NCI-H526 (cell line): ENCODE data around the gene CPM.

Experiments
- DNase-seq, 2 experiments: peaks; one replicate each; lab custom pipeline; 2025; lab: John Stamatoyannopoulos, UW

The CPM gene

GRCh38 chr12:68878283-68878682, 54.7 kb downstream of the CPM start:
- no peak for DNase-seq

- DNase-seq = no peak
Measured at GRCh38 chr12:68877583-68877982, 55.4 kb downstream of the CPM start.

GRCh38 chr12:68876461-68876860, 56.5 kb downstream of the CPM start:
- no peak for DNase-seq

- DNase-seq = no peak
Measured at GRCh38 chr12:68873316-68873715, 59.7 kb downstream of the CPM start.

GRCh38 chr12:68871921-68872320, 61.0 kb downstream of the CPM start:
- peak in 1 of 2 experiments; percentile 50 for DNase-seq

GRCh38 chr12:68871396-68871795, 61.6 kb downstream of the CPM start:
- no peak for DNase-seq

- DNase-seq = no peak
Measured at GRCh38 chr12:68870443-68870842, 62.5 kb downstream of the CPM start.

- DNase-seq = no peak
Measured at GRCh38 chr12:68870011-68870410, 63.0 kb downstream of the CPM start.

- DNase-seq = peak in 1 of 2 experiments; percentile 9
Measured at GRCh38 chr12:68868043-68868790, 64.8 kb downstream of the CPM start.

GRCh38 chr12:68867606-68868005, 65.4 kb downstream of the CPM start:
- no peak for DNase-seq

- no peak for DNase-seq
Measured at GRCh38 chr12:68866950-68867349, 66.0 kb downstream of the CPM start.

GRCh38 chr12:68865399-68866164, 67.4 kb downstream of the CPM start:
- no peak for DNase-seq

- no peak for DNase-seq
Measured at GRCh38 chr12:68864604-68865003, 68.4 kb downstream of the CPM start.

GRCh38 chr12:68863886-68864454, 69.0 kb downstream of the CPM start:
- peak; percentile 85 to 90 for DNase-seq

- DNase-seq = no peak
Measured at GRCh38 chr12:68863109-68863770, 69.7 kb downstream of the CPM start.

- DNase-seq = no peak
Measured at GRCh38 chr12:68861890-68862289, 71.1 kb downstream of the CPM start.

- DNase-seq = no peak
Measured at GRCh38 chr12:68856510-68856909, 76.5 kb downstream of the CPM start.

GRCh38 chr12:68855771-68856170, 77.2 kb downstream of the CPM start:
- DNase-seq = no peak

- DNase-seq = no peak
Measured at GRCh38 chr12:68855111-68855510, 77.9 kb downstream of the CPM start.

- no peak for DNase-seq
Measured at GRCh38 chr12:68854554-68854953, 78.4 kb downstream of the CPM start.

GRCh38 chr12:68854078-68854468, 78.9 kb downstream of the CPM start:
- DNase-seq = no peak

GRCh38 chr12:68853396-68854077, 79.4 kb downstream of the CPM start:
- DNase-seq = no peak
